AG09319 (cell line): ENCODE data around the gene MICAL2.
A peak's percentile ranks its signal among the peaks of the same experiment; 100 is the strongest.

Experiments
- DNase-seq: peaks from one replicate; pipeline ENCODE4 v3.0.0-alpha.2; 2010; ENCODE audit warnings: low read depth; ENCODE audit errors: extremely low read depth
- CTCF ChIP-seq: IDR thresholded peaks from 2 replicates; pipeline ENCODE4 v1.5.1; 2011; ENCODE audit warnings: low read depth, mild to moderate bottlenecking, inconsistent platforms, low read length, moderate library complexity

Gene MICAL2

GRCh38 chr11:12225046-12225739 lies 114.8 kb downstream of the MICAL2 start:
- TF ChIP-seq CTCF: no peak
- no peak for DNase-seq

GRCh38 chr11:12226093-12226492 lies 115.7 kb downstream of the MICAL2 start:
- DNase-seq: no peak
- no peak for TF ChIP-seq CTCF

DNA sequence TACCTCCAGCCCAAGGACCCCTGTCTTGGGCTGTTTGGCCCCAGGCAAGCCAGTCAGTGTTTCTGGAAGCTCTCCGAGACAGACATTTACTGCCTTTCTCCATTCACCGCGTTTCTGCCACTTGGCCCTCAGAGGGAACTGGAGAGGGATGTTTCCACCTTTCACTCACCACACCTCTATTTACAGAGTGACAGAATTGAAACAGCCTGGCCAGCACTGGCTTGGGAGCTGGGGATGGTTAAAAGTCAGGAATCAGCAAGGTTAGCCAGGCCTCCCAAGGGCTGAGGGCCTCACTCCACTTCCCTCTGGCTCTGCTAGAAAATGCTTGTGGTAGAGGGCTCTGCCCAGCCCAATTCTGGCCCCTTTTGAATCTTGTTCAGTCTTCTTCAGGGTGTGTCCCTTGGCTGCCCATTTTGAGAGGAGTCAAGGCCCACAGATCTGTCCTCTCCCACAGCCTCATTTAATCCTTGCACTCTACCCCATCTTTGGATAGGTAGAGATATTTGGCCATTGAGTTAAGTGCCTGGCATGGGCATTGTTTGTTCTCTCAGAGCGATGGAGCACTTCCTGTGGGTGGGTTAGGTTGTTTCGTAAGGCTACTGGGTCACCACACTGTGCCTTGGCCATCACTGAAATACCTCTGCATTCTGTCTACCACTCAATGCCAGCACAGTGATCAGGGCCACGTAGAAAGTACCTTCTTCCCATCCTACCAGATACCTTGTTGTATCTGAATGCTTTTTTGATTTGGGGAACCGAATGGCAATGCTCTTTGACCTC lies 119.2 kb downstream of the MICAL2 start:
- TF ChIP-seq CTCF: no peak
- DNase-seq: no peak

GRCh38 chr11:12232160-12232559 lies 121.8 kb downstream of the MICAL2 start:
- DNase-seq: no peak
- TF ChIP-seq CTCF: no peak

DNA sequence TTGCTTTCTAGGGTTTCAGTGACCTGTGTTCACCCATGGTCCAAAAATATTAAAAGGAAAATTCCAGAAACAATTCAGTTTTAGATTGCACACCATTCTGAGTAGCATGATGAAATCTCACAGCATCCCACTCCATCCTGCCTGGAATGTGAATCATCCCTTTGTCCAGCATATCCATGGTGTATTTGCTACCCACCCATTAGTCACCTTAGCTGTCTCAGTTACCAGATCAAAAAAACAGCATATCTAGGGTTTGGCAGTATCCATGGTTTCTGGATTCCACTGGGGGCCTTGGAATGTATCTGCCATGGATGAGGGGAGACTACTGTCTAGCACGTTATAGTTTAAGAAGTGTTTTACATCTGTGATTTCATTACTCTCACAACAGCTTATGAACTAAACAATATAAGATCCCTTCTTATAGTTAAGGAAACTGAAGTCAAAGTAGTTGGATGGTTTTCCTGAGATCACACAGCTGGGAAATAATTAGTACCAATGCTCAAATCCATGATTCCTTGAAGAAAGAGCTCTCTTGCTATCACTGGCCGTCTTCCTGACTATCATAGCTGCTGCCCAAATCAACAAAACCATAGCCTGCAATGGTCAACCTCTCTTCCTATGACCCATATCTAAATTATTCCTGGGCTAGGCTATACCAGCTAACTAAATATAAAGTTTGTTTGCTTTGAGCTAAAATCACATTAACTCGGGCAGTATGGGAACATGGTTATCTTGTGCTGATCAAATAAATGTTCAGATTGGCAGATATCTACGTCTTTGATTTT lies 122.6 kb downstream of the MICAL2 start:
- TF ChIP-seq CTCF: no peak
- DNase-seq: peak; percentile 56

DNA sequence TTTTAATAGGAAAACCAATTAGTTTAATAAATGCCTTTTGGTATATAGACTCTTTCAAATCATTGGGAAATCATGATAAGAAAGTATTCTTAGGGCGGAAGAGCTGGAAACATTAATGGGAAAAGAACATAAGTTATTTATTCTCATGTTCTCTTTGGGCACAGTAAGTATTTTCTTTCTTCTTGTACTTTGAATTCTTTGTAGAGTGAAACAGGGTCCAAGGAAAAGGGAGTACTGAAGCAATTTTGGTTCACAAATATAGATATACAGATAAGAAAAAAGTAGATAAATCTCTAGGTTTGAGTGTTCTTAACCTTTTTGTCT lies 123.2 kb downstream of the MICAL2 start:
- TF ChIP-seq CTCF: no peak
- DNase-seq: no peak

GRCh38 chr11:12234221-12234620 lies 123.8 kb downstream of the MICAL2 start:
- TF ChIP-seq CTCF: no peak
- DNase-seq: no peak
